Naive thymus-derived CD8-positive, alpha-beta T cell (primary cell): ENCODE measurements around the gene ZNF182. TPM values are rescaled to one million over a fixed set of nuclear protein-coding genes. Genes with fewer than 3 reads are reported as not detected.
A peak's percentile ranks its signal among the peaks of the same experiment; 100 is the strongest.
"Not testable (repeated sequence)": the region's sequence is repeated elsewhere in the genome, so short reads cannot be mapped to it uniquely, and the experiment has no call there.

ENCODE experiments used
- ATAC-seq, 2 donors: fragments of 150-1000 bp; cut with Tn5 transposase in 1 of 2; sonication (Bioruptor Pico), chemical (Tn5 transposase) in 1 of 2; 1 replicate in 1 of 2; 2 replicates in 1 of 2; pipeline ENCODE4 v1.10.0; 2021; ENCODE audit warnings: mild to moderate bottlenecking in 2 of 2, moderate library complexity in 2 of 2
- POLR2A ChIA-PET: fragments of 350-600 bp; sonication (Branson Sonifier 250); formaldehyde crosslinking; loops from one replicate; lab custom pipeline; 2021; ENCODE audit warnings: antibody characterized with exemption; lab: Charles Lee
- DNase-seq, 10 donors: peaks; one replicate each; pipeline versions ENCODE4 v3.0.0 to v3.0.0-alpha.2; 2020 to 2022
- H3K27ac Mint-ChIP-seq, 10 donors: one replicate each; pipeline ENCODE4 v1.8.0; 2020 to 2022; ENCODE audit warnings: mild to moderate bottlenecking in 10 of 10, mixed read lengths in 10 of 10, moderate library complexity in 4 of 10, inconsistent platforms in 1 of 10
- H3K27me3 Mint-ChIP-seq, 5 donors: one replicate each; pipeline ENCODE4 v1.8.0; 2021 to 2022; ENCODE audit warnings: mixed read lengths in 5 of 5
- H3K36me3 Mint-ChIP-seq, 3 donors: one replicate each; pipeline ENCODE4 v1.8.0; 2020 to 2022; ENCODE audit warnings: mixed read lengths in 3 of 3, mild to moderate bottlenecking in 2 of 3, inconsistent platforms in 1 of 3
- H3K4me1 Mint-ChIP-seq, 4 donors: one replicate each; pipeline ENCODE4 v1.8.0; 2021 to 2022; ENCODE audit warnings: mixed read lengths in 4 of 4
- H3K4me3 Mint-ChIP-seq, 10 donors: one replicate each; pipeline ENCODE4 v1.8.0; 2020 to 2022; ENCODE audit warnings: mild to moderate bottlenecking in 10 of 10, mixed read lengths in 10 of 10, moderate library complexity in 6 of 10, inconsistent platforms in 1 of 10
- H3K9me3 Mint-ChIP-seq, 9 donors: one replicate each; pipeline ENCODE4 v1.8.0; 2020 to 2022; ENCODE audit warnings: mixed read lengths in 9 of 9, mild to moderate bottlenecking in 3 of 9, inconsistent platforms in 1 of 9, moderate library complexity in 1 of 9
- polyA plus RNA-seq, 3 donors: library from polyadenylated mRNA; unstranded; fragments of 300-500 nt; fragmentation: Illumina TruSeq; gene quantifications; one replicate each; pipeline ENCODE4 v1.2.3, GENCODE V29; 2021
- total RNA-seq, 8 experiments: library from RNA in 2 of 8; stranded (reverse) in 2 of 8; gene quantifications; one replicate each; pipeline ENCODE4 v1.2.3 and lab custom pipeline; 2021 to 2026

Gene ZNF182
- total RNA-seq = 10 to 100 TPM; 14.2 to 14.6 TPM
- polyA plus RNA-seq = 1 to 10 TPM; 3.7 to 7.6 (median 6.5) TPM
- 13.5 to 37.1 (median 18.7) reads per million in 6 experiments for total RNA-seq (lab: John Stamatoyannopoulos, UW)

DNA sequence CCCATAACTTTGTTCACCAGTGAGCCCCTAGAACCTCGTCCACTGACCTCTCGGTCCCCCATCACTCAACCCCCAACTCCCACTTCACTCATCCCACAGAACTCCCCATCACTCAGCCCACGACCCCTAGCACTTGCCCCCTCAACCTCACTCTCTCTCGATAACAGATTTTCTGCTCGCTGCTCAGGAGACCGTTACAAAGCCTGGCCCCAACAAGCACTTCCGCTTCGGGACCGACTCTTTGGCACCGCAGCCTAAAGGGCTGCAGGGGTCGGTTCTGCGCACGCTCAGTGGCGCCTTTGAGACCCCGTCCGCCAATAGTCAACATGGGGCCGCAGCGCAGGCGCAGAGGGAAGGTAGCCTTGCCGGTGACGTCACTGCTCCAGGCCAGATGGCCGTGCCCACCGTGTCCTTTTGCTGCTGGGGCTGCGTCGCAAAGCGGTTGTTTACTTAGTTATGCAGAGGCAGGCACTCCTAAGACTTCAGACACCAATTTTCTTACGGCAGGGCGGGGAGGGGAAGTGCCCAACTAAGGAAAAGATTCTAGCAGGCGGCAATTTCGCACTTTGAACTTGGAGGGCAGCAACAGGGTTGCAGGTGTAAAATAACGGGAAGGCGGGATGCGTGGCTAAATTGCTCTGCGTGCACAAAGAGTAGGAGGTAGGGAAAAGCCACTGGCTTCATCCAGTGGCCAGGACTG lies at the start of gene ZNF182:
Gene ZNF182, minus strand, starts transcription at position 232 of the 700 bp plus-strand sequence. CDS start 1,380 bp downstream, outside the sequence.
- Mint-ChIP-seq H3K36me3 (peaks cover 0 to 24% (median 10%) of the 10 kb centered on the region in 3 donors), H3K9me3 (no peaks in the 10 kb centered on the region), H3K4me3 (peak within 1 kb of the TSS; percentile 93 to 99 (median 96)), H3K4me1 (peaks cover 10 to 34% (median 24%) of the 10 kb centered on the region in 4 donors), H3K27ac (peak within 1 kb of the TSS; percentile 96 to 99 (median 98)), H3K27me3 (no peaks in the 10 kb centered on the region)
- ATAC-seq (peak; percentile 94 to 95), DNase-seq (peak; percentile 82 to 97 (median 92))
- POLR2A ChIA-PET = no interaction called here

- Mint-ChIP-seq H3K36me3 (peaks cover 0 to 10% (median 5%) of the 10 kb centered on the region in 3 donors), H3K4me3 (no peak overlapping the region), H3K27ac (no peak overlapping the region), H3K4me1 (no peaks in the 10 kb centered on the region), H3K27me3 (no peaks in the 10 kb centered on the region), H3K9me3 (no peaks in the 10 kb centered on the region)
- POLR2A ChIA-PET = interaction anchor here (0.6 kb wide), 1 partner anchor 1239 kb away, joined by 4 read pairs; no protein-coding TSS in a partner anchor
- ATAC-seq (no peak), DNase-seq (no peak)
Observed at GRCh38 chrX:48046846-48047245, 43.1 kb upstream of the ZNF182 start.

GRCh38 chrX:48045410-48046311 lies 41.9 kb upstream of the ZNF182 start:
- Mint-ChIP-seq H3K27me3 (no peaks in the 10 kb centered on the region), H3K4me1 (no peaks in the 10 kb centered on the region), H3K36me3 (peaks cover 0 to 10% (median 5%) of the 10 kb centered on the region in 3 donors), H3K4me3 (no peak overlapping the region), H3K27ac (no peak overlapping the region), H3K9me3 (no peaks in the 10 kb centered on the region)
- POLR2A ChIA-PET = no interaction called here
- ATAC-seq (no peak), DNase-seq (no peak)

GRCh38 chrX:48043056-48043455 lies 39.3 kb upstream of the ZNF182 start:
- Mint-ChIP-seq H3K27ac (no peak overlapping the region), H3K4me3 (no peak overlapping the region), H3K36me3 (peaks cover 0 to 10% (median 5%) of the 10 kb centered on the region in 3 donors), H3K9me3 (no peaks in the 10 kb centered on the region), H3K4me1 (peaks cover 0 to 2% (median 0%) of the 10 kb centered on the region in 4 donors), H3K27me3 (no peaks in the 10 kb centered on the region)
- ATAC-seq (no peak), DNase-seq (no peak)
- POLR2A ChIA-PET = no interaction called here

DNA sequence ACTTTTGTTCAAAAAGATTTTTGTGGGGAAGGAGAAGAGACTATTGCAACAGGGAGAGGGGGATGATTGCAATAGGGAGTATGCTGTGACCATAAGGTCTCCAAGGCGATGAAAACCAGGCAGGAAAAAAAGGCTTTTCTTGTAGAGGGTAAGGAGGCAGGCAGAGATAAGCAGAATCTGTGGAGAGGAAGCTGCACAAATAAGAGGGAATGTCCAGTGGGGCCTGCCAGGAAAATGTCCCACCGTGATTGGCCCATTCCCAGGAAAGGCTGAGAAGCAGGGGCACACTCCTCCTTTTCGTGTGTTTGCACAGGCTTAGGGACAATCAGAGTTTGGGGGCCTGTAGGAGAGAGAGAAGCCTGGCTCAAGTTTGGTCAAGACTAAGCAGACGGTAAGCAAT lies 32.1 kb upstream of the ZNF182 start:
- H3K4me3 Mint-ChIP-seq = no peak overlapping the region
- no peaks in the 10 kb centered on the region for H3K27me3 Mint-ChIP-seq
- no peaks in the 10 kb centered on the region for H3K9me3 Mint-ChIP-seq
- H3K36me3 Mint-ChIP-seq = peaks cover 0 to 11% (median 11%) of the 10 kb centered on the region in 3 donors
- H3K27ac Mint-ChIP-seq = no peak overlapping the region
- POLR2A ChIA-PET = no interaction called here
- ATAC-seq = no peak
- no peak for DNase-seq
- peaks cover 0 to 2% (median 0%) of the 10 kb centered on the region in 4 donors for H3K4me1 Mint-ChIP-seq

DNA sequence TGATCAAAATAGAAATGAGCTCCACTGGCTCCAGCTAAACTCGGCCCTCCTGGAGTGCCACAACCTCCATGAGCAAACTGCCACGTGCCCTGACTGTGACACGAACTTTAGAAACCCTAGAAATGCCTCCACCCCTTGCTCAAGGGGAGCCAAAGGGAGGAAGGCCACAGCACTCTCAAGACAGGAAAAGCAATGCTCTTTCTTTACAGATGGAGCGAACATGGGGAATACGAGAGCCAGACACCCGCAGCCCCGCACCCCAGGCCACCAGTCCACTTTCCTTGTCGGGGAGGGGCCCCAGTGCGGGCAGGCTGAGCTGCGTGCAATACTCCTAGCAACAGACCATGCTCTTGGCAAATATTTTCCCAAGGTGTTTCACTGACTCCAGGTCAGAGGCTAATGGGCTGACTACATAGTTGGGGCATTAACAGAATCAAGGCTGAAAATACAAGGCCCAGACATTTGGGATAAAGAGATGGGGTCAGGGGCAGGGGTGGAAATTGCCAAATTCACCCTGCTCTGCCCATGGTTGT lies 26.9 kb upstream of the ZNF182 start:
- POLR2A ChIA-PET, H3K27me3 Mint-ChIP-seq: not testable (repeated sequence)

DNA sequence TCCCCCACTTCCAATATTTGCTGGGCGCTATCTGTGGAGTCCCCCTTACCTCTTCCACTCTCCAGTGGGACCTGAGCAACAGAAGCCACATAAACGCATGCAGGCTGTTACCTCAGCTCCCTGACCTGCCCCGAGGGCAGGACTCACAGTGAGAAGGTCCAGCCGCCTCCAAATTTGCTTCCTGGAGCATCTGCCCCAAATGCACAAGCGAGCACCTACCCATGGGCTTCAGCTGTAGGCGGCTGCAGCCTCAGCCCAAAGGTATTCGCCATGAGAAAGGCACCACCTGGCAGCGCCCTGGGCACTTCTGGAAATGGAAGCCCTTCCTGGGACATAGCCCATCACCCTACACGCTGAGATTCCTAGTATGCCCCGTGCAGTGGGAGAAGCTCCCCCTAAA lies 26.4 kb upstream of the ZNF182 start:
- H3K9me3 Mint-ChIP-seq = no peaks in the 10 kb centered on the region
- no peaks in the 10 kb centered on the region for H3K27me3 Mint-ChIP-seq
- POLR2A ChIA-PET = no interaction called here
- no peak overlapping the region for H3K4me3 Mint-ChIP-seq
- ATAC-seq (no peak), DNase-seq (no peak)
- H3K4me1 Mint-ChIP-seq = peaks cover 4 to 14% (median 10%) of the 10 kb centered on the region in 4 donors
- peaks cover 0 to 3% (median 3%) of the 10 kb centered on the region in 3 donors for H3K36me3 Mint-ChIP-seq
- no peak overlapping the region for H3K27ac Mint-ChIP-seq

More for the DNA sequence above, 26.9 kb upstream of the ZNF182 start:
- H3K36me3 Mint-ChIP-seq, H3K4me3 Mint-ChIP-seq, H3K9me3 Mint-ChIP-seq, H3K4me1 Mint-ChIP-seq, DNase-seq, ATAC-seq: not testable (repeated sequence)
- H3K27ac Mint-ChIP-seq = peak overlapping the region in 1 of 10 donors; percentile 37

DNA sequence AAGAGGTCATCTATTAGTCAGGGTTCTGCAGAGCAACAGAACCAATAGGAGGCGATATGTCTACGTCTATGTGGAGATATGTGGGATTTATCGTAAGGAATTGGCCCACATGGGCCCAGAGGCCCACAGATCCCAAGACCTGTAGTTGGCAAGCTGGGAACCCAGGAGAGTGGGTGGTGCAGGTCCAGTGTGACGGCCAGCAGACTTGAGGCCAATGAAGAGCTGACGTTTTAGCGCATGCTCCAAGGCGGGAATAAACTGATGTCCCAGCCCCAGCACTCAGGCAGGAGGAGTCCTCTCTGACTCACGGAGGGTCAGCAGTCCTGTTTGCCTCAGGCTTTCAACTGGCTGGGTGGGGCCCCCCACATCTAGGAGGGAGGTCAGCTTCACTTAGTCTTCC lies 24.3 kb upstream of the ZNF182 start:
- peaks cover 0 to 3% (median 0%) of the 10 kb centered on the region in 3 donors for H3K36me3 Mint-ChIP-seq
- H3K27me3 Mint-ChIP-seq = no peaks in the 10 kb centered on the region
- H3K27ac Mint-ChIP-seq = no peak overlapping the region
- peaks cover 4 to 14% (median 10%) of the 10 kb centered on the region in 4 donors for H3K4me1 Mint-ChIP-seq
- no peak overlapping the region for H3K4me3 Mint-ChIP-seq
- no peaks in the 10 kb centered on the region for H3K9me3 Mint-ChIP-seq
- POLR2A ChIA-PET = no interaction called here
- ATAC-seq (no peak), DNase-seq (no peak)

DNA sequence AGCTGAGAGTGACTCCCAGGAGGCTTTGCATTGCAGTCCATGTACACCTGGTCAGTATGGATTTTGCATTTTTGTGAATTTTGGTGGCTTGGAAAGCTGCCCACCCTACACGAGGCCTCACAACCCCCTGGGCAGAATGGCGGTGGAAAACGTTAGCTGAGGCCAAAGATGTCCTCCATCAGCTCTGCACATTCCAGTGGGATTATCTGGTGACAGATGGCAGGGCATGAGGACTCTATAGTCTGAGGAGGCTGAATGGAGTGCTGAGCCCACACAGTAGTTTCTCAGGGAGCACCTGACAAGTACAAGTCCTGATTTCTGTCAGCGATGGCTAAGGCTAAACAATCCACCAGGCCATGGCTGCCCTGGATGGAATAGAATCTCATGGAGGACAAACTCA lies 23.8 kb upstream of the ZNF182 start:
- POLR2A ChIA-PET, H3K4me3 Mint-ChIP-seq, H3K27me3 Mint-ChIP-seq, ATAC-seq, DNase-seq, H3K9me3 Mint-ChIP-seq, H3K36me3 Mint-ChIP-seq, H3K27ac Mint-ChIP-seq: not testable (repeated sequence)
- peaks cover 5 to 14% (median 11%) of the 10 kb centered on the region in 4 donors for H3K4me1 Mint-ChIP-seq

DNA sequence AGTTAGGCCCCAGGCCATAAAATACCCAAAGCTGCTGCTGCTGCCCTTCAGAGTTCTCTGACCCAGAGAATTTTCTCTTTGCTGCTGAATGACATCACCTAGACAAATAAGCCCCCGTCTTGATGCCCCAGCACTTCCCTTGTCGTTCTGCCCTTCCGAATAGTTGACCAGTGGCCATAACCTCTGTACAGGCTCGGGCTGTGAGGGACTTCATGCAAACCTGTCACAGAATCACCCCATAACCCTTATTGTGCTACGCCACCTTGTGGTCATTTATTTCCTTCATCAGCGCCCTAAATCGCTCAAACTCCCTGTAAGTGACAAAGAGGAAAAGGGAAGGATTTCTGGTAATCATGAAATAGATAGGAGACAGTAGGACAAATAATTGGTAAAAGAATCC lies 21.8 kb upstream of the ZNF182 start:
- DNase-seq (peak in 7 of 10 donors; percentile 18 to 57 (median 34)), ATAC-seq (no peak)
- Mint-ChIP-seq H3K4me1 (peaks cover 9 to 20% (median 15%) of the 10 kb centered on the region in 4 donors), H3K27me3 (no peaks in the 10 kb centered on the region), H3K36me3 (no peaks in the 10 kb centered on the region), H3K9me3 (peaks cover 0 to 4% (median 0%) of the 10 kb centered on the region in 9 donors), H3K27ac (peak overlapping the region in 3 of 10 donors; percentile 29 to 53 (median 48)), H3K4me3 (no peak overlapping the region)
- POLR2A ChIA-PET = interaction anchor here (0.6 kb wide), 1 partner anchor 172 kb away, joined by 3 read pairs; no protein-coding TSS in a partner anchor

DNA sequence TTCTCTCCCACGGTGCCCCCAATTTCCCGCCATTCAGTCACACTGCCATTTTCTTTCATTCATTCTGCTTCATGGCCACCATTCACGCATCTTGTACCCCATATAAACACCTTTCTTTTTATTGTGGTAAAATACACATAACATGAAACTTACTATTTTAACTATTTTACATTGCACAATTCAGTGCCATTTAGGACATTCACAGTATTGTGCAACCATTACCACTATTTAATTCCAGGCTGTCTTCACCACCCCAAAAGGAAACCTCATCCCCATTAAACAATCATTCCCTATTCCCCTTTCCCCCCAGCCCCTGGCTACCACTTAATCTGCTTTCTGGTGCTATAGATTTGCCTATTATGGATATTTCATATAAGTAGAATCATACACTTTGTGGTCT lies 18.9 kb upstream of the ZNF182 start:
- Mint-ChIP-seq H3K27me3 (no peaks in the 10 kb centered on the region), H3K27ac (peak overlapping the region in 2 of 10 donors; percentile 51 to 58), H3K4me3 (peak overlapping the region in 7 of 10 donors; percentile 8 to 75 (median 34)), H3K4me1 (peaks cover 11 to 20% (median 17%) of the 10 kb centered on the region in 4 donors), H3K9me3 (peaks cover 0 to 4% (median 0%) of the 10 kb centered on the region in 9 donors), H3K36me3 (no peaks in the 10 kb centered on the region)
- no peak for DNase-seq
- no peak for ATAC-seq
- POLR2A ChIA-PET = no interaction called here

- ATAC-seq (no peak), DNase-seq (no peak)
- H3K27me3 Mint-ChIP-seq = no peaks in the 10 kb centered on the region
- POLR2A ChIA-PET = no interaction called here
- H3K9me3 Mint-ChIP-seq = peaks cover 0 to 4% (median 0%) of the 10 kb centered on the region in 9 donors
- no peaks in the 10 kb centered on the region for H3K36me3 Mint-ChIP-seq
- peak overlapping the region in 3 of 10 donors; percentile 92 to 94 (median 94) for H3K4me3 Mint-ChIP-seq
- peak overlapping the region in 1 of 10 donors; percentile 99 for H3K27ac Mint-ChIP-seq
- H3K4me1 Mint-ChIP-seq = peaks cover 11 to 20% (median 17%) of the 10 kb centered on the region in 4 donors
Observed at GRCh38 chrX:48022100-48022499, 18.3 kb upstream of the ZNF182 start.
